Measurements from ENCODE around the gene POLD1.

- TF ChIP-seq POLR2AphosphoS5 (IDR thresholded peaks at IDR 0.05) (peak; percentile 66 to 79 (median 72)), CTCF (IDR thresholded peaks at IDR 0.05 in 8 of 11, conservative IDR thresholded peaks at IDR 0.05 in 3 of 11) (no peak)
Observed at GRCh38 chr19:50434525-50434924, 50.4 kb downstream of the POLD1 start.
